ENCODE data around the gene DDX41. TPM values are rescaled to one million over a fixed set of nuclear protein-coding genes. Genes with fewer than 3 reads are reported as not detected.

The DDX41 gene
- total and polyA plus RNA-seq, 2 donors (not counting 3 experiments of a cell fraction or from before 2014, with no cell fraction given), result 103 to 118 TPM

- ChIA-PET CTCF (interaction anchor here (0.8 to 1.7 kb wide), 9 partner anchors 8 to 61 kb away, joined by 3 to 7 read pairs (median 3); partner anchors contain the start of genes DDX41 and TMED9), POLR2A (interaction anchor here (0.6 kb wide), 1 partner anchor 47 kb away, joined by 3 read pairs; no protein-coding TSS in a partner anchor)
- peaks cover 15% of the 10 kb centered on the region for H3K4me1 ChIP-seq (ENCODE audit: control insufficient read depth, extremely low read depth, insufficient read depth, low read length)
- no peak for DNase-seq (ENCODE audit: low read depth, low spot score)
- no peak for TF ChIP-seq POLR2AphosphoS5 (IDR thresholded peaks at IDR 0.05; ENCODE audit: insufficient read depth, low read depth, low read length)
- no peak for TF ChIP-seq POLR2A (IDR thresholded peaks at IDR 0.05; ENCODE audit: low read depth, low read length)
- no peak for TF ChIP-seq EZH2 (IDR thresholded peaks at IDR 0.05; ENCODE audit: borderline replicate concordance, low read depth, low read length, severe bottlenecking)
- no peaks in the 10 kb centered on the region for H3K9me3 ChIP-seq (replicated peaks; ENCODE audit: control insufficient read depth, insufficient read depth, low read length)
- no peaks in the 10 kb centered on the region for H3K27me3 ChIP-seq (ENCODE audit: control insufficient read depth in 2 of 2, insufficient read depth in 2 of 2, low read length in 2 of 2)
- FAIRE-seq, result no peak
- peaks cover 9% of the 10 kb centered on the region for H4K20me1 ChIP-seq (replicated peaks; ENCODE audit: control insufficient read depth, extremely low read depth, insufficient read depth, low read length)
- peaks cover 0 to 2% of the 10 kb centered on the region in 2 experiments for H3K36me3 ChIP-seq (ENCODE audit: control insufficient read depth in 2 of 2, extremely low read depth in 1 of 2, insufficient read depth in 2 of 2, low read length in 2 of 2)
- dilution Hi-C loops (cut with MboI; ENCODE audit: extremely low pct_ligation_motif_present, low sequenced_read_pairs), result no loop called here
- intact Hi-C loops (cut with micrococcal nuclease), result loop anchor here (2.0 kb wide), 1 partner anchor 51 kb away; no protein-coding TSS in a partner anchor
- H2AFZ ChIP-seq (ENCODE audit: low read depth, low read length), result no peak overlapping the region
- H3K9ac ChIP-seq (replicated peaks; ENCODE audit: extremely low read depth, insufficient read depth, low read length), result no peak overlapping the region
- peaks cover 67% of the 10 kb centered on the region for H3K79me2 ChIP-seq (ENCODE audit: control insufficient read depth, insufficient read depth, low read length)
- peak overlapping the region; percentile 52 for H3K27ac ChIP-seq (ENCODE audit: insufficient read depth, low read depth, low read length)
- BruUV-seq (replicated peaks), result no TSS peak
- no peak overlapping the region for H3K4me2 ChIP-seq (ENCODE audit: insufficient read depth, low read length)
- no peak overlapping the region for H3K4me3 ChIP-seq (replicated peaks in 1 of 3; ENCODE audit: insufficient read depth in 1 of 3, low read depth in 1 of 3, low read length in 3 of 3)
- H3K9me1 ChIP-seq (replicated peaks; ENCODE audit: control insufficient read depth, extremely low read depth, insufficient read depth, low read length), result no peaks in the 10 kb centered on the region
Observed at GRCh38 chr5:177545487-177546257, 28.9 kb upstream of the DDX41 start.

DNA sequence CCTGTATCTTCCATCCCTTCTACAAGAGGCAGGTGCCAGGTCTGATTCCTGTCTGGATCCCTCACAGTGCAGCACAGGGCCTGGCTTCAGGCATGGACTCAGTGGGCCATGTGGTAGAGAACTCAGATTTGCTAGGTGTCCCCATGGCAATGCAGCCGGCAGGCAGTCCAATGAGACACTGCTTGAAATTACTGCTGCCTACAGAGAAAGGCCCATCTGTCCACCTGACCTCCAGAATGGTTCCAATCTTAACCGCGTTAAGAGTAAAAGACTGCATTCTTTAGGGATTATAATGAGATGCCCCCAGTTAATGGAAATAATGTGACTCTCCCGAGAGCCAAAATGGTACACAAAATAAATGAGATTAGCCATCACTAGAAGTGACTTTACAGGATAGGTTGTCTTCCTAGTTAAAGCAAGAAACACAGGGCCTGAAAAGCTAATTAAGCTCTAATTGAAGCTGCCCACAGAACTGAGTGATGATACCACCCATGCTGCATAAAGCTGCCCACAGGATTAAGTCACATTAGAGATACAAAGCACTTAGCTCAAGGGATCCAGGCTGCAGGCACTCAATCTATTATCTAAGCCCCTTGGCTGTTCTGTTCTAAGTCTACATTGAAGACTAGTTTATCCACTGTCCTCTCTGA, 26.2 kb upstream of the DDX41 start:
- no peak overlapping the region for H3K27ac ChIP-seq (ENCODE audit: insufficient read depth, low read depth, low read length)
- H3K27me3 ChIP-seq (ENCODE audit: control insufficient read depth in 2 of 2, insufficient read depth in 2 of 2, low read length in 2 of 2), result no peaks in the 10 kb centered on the region
- BruUV-seq (replicated peaks), result no TSS peak
- TF ChIP-seq EZH2 (IDR thresholded peaks at IDR 0.05; ENCODE audit: borderline replicate concordance, low read depth, low read length, severe bottlenecking), result no peak
- TF ChIP-seq JUN (IDR thresholded peaks at IDR 0.05; ENCODE audit: borderline replicate concordance, insufficient read depth, insufficient read length, low read depth), result no peak
- no peak for TF ChIP-seq FOS (IDR thresholded peaks at IDR 0.05; ENCODE audit: borderline replicate concordance, insufficient read depth, low read length)
- no peak for TF ChIP-seq POLR2AphosphoS5 (IDR thresholded peaks at IDR 0.05; ENCODE audit: insufficient read depth, low read depth, low read length)
- TF ChIP-seq POLR2A (IDR thresholded peaks at IDR 0.05; ENCODE audit: low read depth, low read length), result no peak
- no peak overlapping the region for H3K9ac ChIP-seq (replicated peaks; ENCODE audit: extremely low read depth, insufficient read depth, low read length)
- H3K9me1 ChIP-seq (replicated peaks; ENCODE audit: control insufficient read depth, extremely low read depth, insufficient read depth, low read length), result no peaks in the 10 kb centered on the region
- no peak for DNase-seq (ENCODE audit: low read depth, low spot score)
- no peak overlapping the region for H3K4me2 ChIP-seq (ENCODE audit: insufficient read depth, low read length)
- no peaks in the 10 kb centered on the region for H3K9me3 ChIP-seq (replicated peaks; ENCODE audit: control insufficient read depth, insufficient read depth, low read length)
- dilution Hi-C loops (cut with MboI; ENCODE audit: extremely low pct_ligation_motif_present, low sequenced_read_pairs), result no loop called here
- POLR2A ChIA-PET, result no interaction called here
- CTCF ChIA-PET, result no interaction called here
- intact Hi-C loops (cut with micrococcal nuclease), result no loop called here
- H3K36me3 ChIP-seq (ENCODE audit: control insufficient read depth in 2 of 2, extremely low read depth in 1 of 2, insufficient read depth in 2 of 2, low read length in 2 of 2), result peaks cover 0 to 11% of the 10 kb centered on the region in 2 experiments
- no peak overlapping the region for H3K4me3 ChIP-seq (replicated peaks in 1 of 3; ENCODE audit: insufficient read depth in 1 of 3, low read depth in 1 of 3, low read length in 3 of 3)
- peaks cover 9% of the 10 kb centered on the region for H4K20me1 ChIP-seq (replicated peaks; ENCODE audit: control insufficient read depth, extremely low read depth, insufficient read depth, low read length)
- FAIRE-seq, result no peak
- no peak overlapping the region for H2AFZ ChIP-seq (ENCODE audit: low read depth, low read length)
- H3K4me1 ChIP-seq (ENCODE audit: control insufficient read depth, extremely low read depth, insufficient read depth, low read length), result peaks cover 15% of the 10 kb centered on the region
- peaks cover 57% of the 10 kb centered on the region for H3K79me2 ChIP-seq (ENCODE audit: control insufficient read depth, insufficient read depth, low read length)

All from endothelial cell of umbilical vein (primary cell).